OCI-LY7 (cell line): ENCODE data around the gene EEF1B2.

Source experiments
- EZH2phosphoT487 ChIP-seq: fragments of 200-600 bp; sonication (generic); IDR thresholded peaks from 2 replicates; pipeline ENCODE4 v1.6.1; 2018; ENCODE audit warnings: low read depth, borderline replicate concordance, mild to moderate bottlenecking, mixed run types, antibody characterized with exemption, low read length, moderate library complexity, mixed read lengths
- TF ChIP-seq, protein P1 (sequence below): fragments of 200-600 bp; sonication (generic); conservative IDR thresholded peaks from 2 replicates; pipeline ENCODE4 v1.5.1; 2014; ENCODE audit warnings: mild to moderate bottlenecking, antibody characterized with exemption, low read length, moderate library complexity, mixed read lengths

- TF ChIP-seq, protein P1, sequence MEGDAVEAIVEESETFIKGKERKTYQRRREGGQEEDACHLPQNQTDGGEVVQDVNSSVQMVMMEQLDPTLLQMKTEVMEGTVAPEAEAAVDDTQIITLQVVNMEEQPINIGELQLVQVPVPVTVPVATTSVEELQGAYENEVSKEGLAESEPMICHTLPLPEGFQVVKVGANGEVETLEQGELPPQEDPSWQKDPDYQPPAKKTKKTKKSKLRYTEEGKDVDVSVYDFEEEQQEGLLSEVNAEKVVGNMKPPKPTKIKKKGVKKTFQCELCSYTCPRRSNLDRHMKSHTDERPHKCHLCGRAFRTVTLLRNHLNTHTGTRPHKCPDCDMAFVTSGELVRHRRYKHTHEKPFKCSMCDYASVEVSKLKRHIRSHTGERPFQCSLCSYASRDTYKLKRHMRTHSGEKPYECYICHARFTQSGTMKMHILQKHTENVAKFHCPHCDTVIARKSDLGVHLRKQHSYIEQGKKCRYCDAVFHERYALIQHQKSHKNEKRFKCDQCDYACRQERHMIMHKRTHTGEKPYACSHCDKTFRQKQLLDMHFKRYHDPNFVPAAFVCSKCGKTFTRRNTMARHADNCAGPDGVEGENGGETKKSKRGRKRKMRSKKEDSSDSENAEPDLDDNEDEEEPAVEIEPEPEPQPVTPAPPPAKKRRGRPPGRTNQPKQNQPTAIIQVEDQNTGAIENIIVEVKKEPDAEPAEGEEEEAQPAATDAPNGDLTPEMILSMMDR = no peak
- no peak for TF ChIP-seq EZH2phosphoT487
Measured at GRCh38 chr2:206201075-206201848, 41.6 kb downstream of the EEF1B2 start.
